GM12892 (cell line): ENCODE data around the gene PRUNE2.

Source experiments
- POLR2A ChIP-seq: IDR thresholded peaks from 2 replicates; pipeline ENCODE4 v1.6.1; 2011; ENCODE audit warnings: low read depth, low read length, control low read depth
- POLR2AphosphoS5 ChIP-seq: IDR thresholded peaks from 2 replicates; pipeline ENCODE4 v1.6.1; 2011; ENCODE audit warnings: low read depth, low read length, control low read depth

- TF ChIP-seq POLR2A (no peak), POLR2AphosphoS5 (no peak)
Measured at GRCh38 chr9:76620996-76621395, 284.9 kb downstream of the PRUNE2 start.
